ENCODE data around the gene KSR1.

Gene KSR1

GRCh38 chr17:27485125-27485524 is 28.9 kb downstream of the KSR1 start:
- WGBS, 2 experiments (ENCODE audit: insufficient coverage in 2 of 2): 75 to 96% methylated on average over 1 to 2 of the region's 2 CpGs

GRCh38 chr17:27485716-27486495 is 29.7 kb downstream of the KSR1 start:
- 87 to 98% methylated on average over 5 to 6 of the region's 8 CpGs for WGBS, 2 experiments (ENCODE audit: insufficient coverage in 2 of 2)
- Histone ChIP-seq H3K4me1 (ENCODE audit: control insufficient read depth, insufficient read depth, low read length, poor library complexity, severe bottlenecking) (peaks cover 33% of the 10 kb centered on the region), H3K36me3 (ENCODE audit: control insufficient read depth, insufficient read depth, low read length) (peaks cover 6% of the 10 kb centered on the region), H3K9me3 (ENCODE audit: control insufficient read depth, low read length) (no peaks in the 10 kb centered on the region), H3K4me3 (ENCODE audit: extremely low read depth, insufficient read depth, low read length, poor library complexity, severe bottlenecking) (no peak overlapping the region), H3K27ac (ENCODE audit: low read depth, low read length, severe bottlenecking) (peak overlapping the region; percentile 5)

More at GRCh38 chr17:27485125-27485524, 28.9 kb downstream of the KSR1 start:
- H3K36me3 ChIP-seq (ENCODE audit: control insufficient read depth, insufficient read depth, low read length): peaks cover 6% of the 10 kb centered on the region
- H3K27ac ChIP-seq (ENCODE audit: low read depth, low read length, severe bottlenecking): no peak overlapping the region
- H3K4me3 ChIP-seq (ENCODE audit: extremely low read depth, insufficient read depth, low read length, poor library complexity, severe bottlenecking): no peak overlapping the region
- H3K4me1 ChIP-seq (ENCODE audit: control insufficient read depth, insufficient read depth, low read length, poor library complexity, severe bottlenecking): peaks cover 32% of the 10 kb centered on the region
- H3K9me3 ChIP-seq (ENCODE audit: control insufficient read depth, low read length): no peaks in the 10 kb centered on the region

GRCh38 chr17:27486741-27487140 is 30.5 kb downstream of the KSR1 start:
- 95 to 96% methylated on average over 3 to 5 of the region's 5 CpGs for WGBS, 2 experiments (ENCODE audit: insufficient coverage in 2 of 2)
- H3K9me3 ChIP-seq (ENCODE audit: control insufficient read depth, low read length): no peaks in the 10 kb centered on the region
- no peak overlapping the region for H3K27ac ChIP-seq (ENCODE audit: low read depth, low read length, severe bottlenecking)
- no peak overlapping the region for H3K4me3 ChIP-seq (ENCODE audit: extremely low read depth, insufficient read depth, low read length, poor library complexity, severe bottlenecking)
- peaks cover 33% of the 10 kb centered on the region for H3K4me1 ChIP-seq (ENCODE audit: control insufficient read depth, insufficient read depth, low read length, poor library complexity, severe bottlenecking)
- peaks cover 6% of the 10 kb centered on the region for H3K36me3 ChIP-seq (ENCODE audit: control insufficient read depth, insufficient read depth, low read length)

- peaks cover 12% of the 10 kb centered on the region for H3K36me3 ChIP-seq (ENCODE audit: control insufficient read depth, insufficient read depth, low read length)
- H3K4me1 ChIP-seq (ENCODE audit: control insufficient read depth, insufficient read depth, low read length, poor library complexity, severe bottlenecking): peaks cover 42% of the 10 kb centered on the region
These were observed 32.0 kb downstream of the KSR1 start for GRCh38 chr17:27488231-27488630.

GRCh38 chr17:27489045-27489715 is 32.9 kb downstream of the KSR1 start:
- Histone ChIP-seq H3K9me3 (ENCODE audit: control insufficient read depth, low read length) (no peaks in the 10 kb centered on the region), H3K4me1 (ENCODE audit: control insufficient read depth, insufficient read depth, low read length, poor library complexity, severe bottlenecking) (peaks cover 40% of the 10 kb centered on the region), H3K36me3 (ENCODE audit: control insufficient read depth, insufficient read depth, low read length) (peaks cover 12% of the 10 kb centered on the region), H3K4me3 (ENCODE audit: extremely low read depth, insufficient read depth, low read length, poor library complexity, severe bottlenecking) (no peak overlapping the region), H3K27ac (ENCODE audit: low read depth, low read length, severe bottlenecking) (no peak overlapping the region)
- 45 to 75% methylated on average over 5 of the region's 7 CpGs for WGBS, 2 experiments (ENCODE audit: insufficient coverage in 2 of 2)

More at GRCh38 chr17:27488231-27488630, 32.0 kb downstream of the KSR1 start:
- Histone ChIP-seq H3K4me3 (ENCODE audit: extremely low read depth, insufficient read depth, low read length, poor library complexity, severe bottlenecking) (no peak overlapping the region), H3K27ac (ENCODE audit: low read depth, low read length, severe bottlenecking) (no peak overlapping the region), H3K9me3 (ENCODE audit: control insufficient read depth, low read length) (no peaks in the 10 kb centered on the region)

- 82% methylated on average over 3 of the region's 4 CpGs; no CpG with 5 or more reads in 1 of the 2 experiments for WGBS, 2 experiments (ENCODE audit: insufficient coverage in 2 of 2)
- Histone ChIP-seq H3K9me3 (ENCODE audit: control insufficient read depth, low read length) (no peaks in the 10 kb centered on the region), H3K4me1 (ENCODE audit: control insufficient read depth, insufficient read depth, low read length, poor library complexity, severe bottlenecking) (peaks cover 33% of the 10 kb centered on the region), H3K4me3 (ENCODE audit: extremely low read depth, insufficient read depth, low read length, poor library complexity, severe bottlenecking) (no peak overlapping the region), H3K27ac (ENCODE audit: low read depth, low read length, severe bottlenecking) (no peak overlapping the region), H3K36me3 (ENCODE audit: control insufficient read depth, insufficient read depth, low read length) (peaks cover 12% of the 10 kb centered on the region)
These were observed 34.1 kb downstream of the KSR1 start for GRCh38 chr17:27490391-27490790.

GRCh38 chr17:27491713-27492190 is 35.5 kb downstream of the KSR1 start:
- H3K9me3 ChIP-seq (ENCODE audit: control insufficient read depth, low read length): no peaks in the 10 kb centered on the region
- peaks cover 33% of the 10 kb centered on the region for H3K4me1 ChIP-seq (ENCODE audit: control insufficient read depth, insufficient read depth, low read length, poor library complexity, severe bottlenecking)
- H3K36me3 ChIP-seq (ENCODE audit: control insufficient read depth, insufficient read depth, low read length): peaks cover 6% of the 10 kb centered on the region
- no peak overlapping the region for H3K4me3 ChIP-seq (ENCODE audit: extremely low read depth, insufficient read depth, low read length, poor library complexity, severe bottlenecking)
- WGBS, 2 experiments (ENCODE audit: insufficient coverage in 2 of 2): 45 to 67% methylated on average over 9 to 11 of the region's 12 CpGs
- H3K27ac ChIP-seq (ENCODE audit: low read depth, low read length, severe bottlenecking): peak overlapping the region; percentile 36

- Histone ChIP-seq H3K9me3 (ENCODE audit: control insufficient read depth, low read length) (no peaks in the 10 kb centered on the region), H3K36me3 (ENCODE audit: control insufficient read depth, insufficient read depth, low read length) (peaks cover 6% of the 10 kb centered on the region), H3K4me3 (ENCODE audit: extremely low read depth, insufficient read depth, low read length, poor library complexity, severe bottlenecking) (no peak overlapping the region), H3K4me1 (ENCODE audit: control insufficient read depth, insufficient read depth, low read length, poor library complexity, severe bottlenecking) (peaks cover 33% of the 10 kb centered on the region), H3K27ac (ENCODE audit: low read depth, low read length, severe bottlenecking) (no peak overlapping the region)
- WGBS, 2 experiments (ENCODE audit: insufficient coverage in 2 of 2): 81 to 94% methylated on average over 3 of the region's 3 CpGs
These were observed 36.2 kb downstream of the KSR1 start for GRCh38 chr17:27492470-27492869.

GRCh38 chr17:27493088-27493487 is 36.8 kb downstream of the KSR1 start:
- Histone ChIP-seq H3K9me3 (ENCODE audit: control insufficient read depth, low read length) (no peaks in the 10 kb centered on the region), H3K36me3 (ENCODE audit: control insufficient read depth, insufficient read depth, low read length) (peaks cover 8% of the 10 kb centered on the region), H3K4me3 (ENCODE audit: extremely low read depth, insufficient read depth, low read length, poor library complexity, severe bottlenecking) (no peak overlapping the region), H3K4me1 (ENCODE audit: control insufficient read depth, insufficient read depth, low read length, poor library complexity, severe bottlenecking) (peaks cover 33% of the 10 kb centered on the region), H3K27ac (ENCODE audit: low read depth, low read length, severe bottlenecking) (no peak overlapping the region)
- 73 to 86% methylated on average over 3 of the region's 4 CpGs for WGBS, 2 experiments (ENCODE audit: insufficient coverage in 2 of 2)

- WGBS, 2 experiments (ENCODE audit: insufficient coverage in 2 of 2): 72 to 74% methylated on average over 19 of the region's 19 CpGs
- no peaks in the 10 kb centered on the region for H3K9me3 ChIP-seq (ENCODE audit: control insufficient read depth, low read length)
- no peak overlapping the region for H3K27ac ChIP-seq (ENCODE audit: low read depth, low read length, severe bottlenecking)
- peaks cover 15% of the 10 kb centered on the region for H3K36me3 ChIP-seq (ENCODE audit: control insufficient read depth, insufficient read depth, low read length)
- peaks cover 29% of the 10 kb centered on the region for H3K4me1 ChIP-seq (ENCODE audit: control insufficient read depth, insufficient read depth, low read length, poor library complexity, severe bottlenecking)
- H3K4me3 ChIP-seq (ENCODE audit: extremely low read depth, insufficient read depth, low read length, poor library complexity, severe bottlenecking): no peak overlapping the region
These were observed 38.2 kb downstream of the KSR1 start for GRCh38 chr17:27494192-27495091.
